Ovary (tissue), 3 donors: ENCODE measurements around the gene LMBR1.

ENCODE experiments used
- EP300 ChIP-seq: sonication (generic); formaldehyde crosslinking; IDR thresholded peaks from one replicate; pipeline ENCODE4 v1.6.1; 2017; ENCODE audit warnings: antibody characterized with exemption
- TF ChIP-seq, protein P1 (sequence below), 3 donors: fragments of 450-650 bp in 2 of 3; fragments of 200-600 bp in 1 of 3; IDR thresholded peaks; one replicate each; pipeline versions ENCODE4 v1.5.1 to v1.8.0; 2016 to 2022; ENCODE audit warnings: antibody characterized with exemption in 3 of 3, mild to moderate bottlenecking in 1 of 3
- donor health status: DM: no; HTN: no; CAD: no.

DNA sequence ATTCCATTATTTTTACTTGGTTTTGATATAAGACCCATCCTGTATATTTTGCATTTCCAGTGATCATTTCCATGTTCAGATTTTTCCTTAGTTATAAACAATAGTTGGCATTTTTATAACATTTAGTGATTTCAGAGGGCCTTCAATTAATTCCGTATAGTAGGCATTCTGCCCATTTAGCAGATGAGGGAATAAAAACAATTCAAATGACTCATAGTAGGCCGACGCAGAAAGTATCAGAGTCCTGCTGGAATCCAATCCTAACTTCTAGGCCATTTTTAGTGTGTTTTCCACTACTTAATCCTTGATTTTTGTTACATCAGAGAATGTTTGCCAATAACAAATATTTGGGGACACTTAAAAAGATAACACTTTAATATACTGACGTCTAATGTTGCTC is 237.0 kb downstream of the LMBR1 start:
- TF ChIP-seq, protein P1, sequence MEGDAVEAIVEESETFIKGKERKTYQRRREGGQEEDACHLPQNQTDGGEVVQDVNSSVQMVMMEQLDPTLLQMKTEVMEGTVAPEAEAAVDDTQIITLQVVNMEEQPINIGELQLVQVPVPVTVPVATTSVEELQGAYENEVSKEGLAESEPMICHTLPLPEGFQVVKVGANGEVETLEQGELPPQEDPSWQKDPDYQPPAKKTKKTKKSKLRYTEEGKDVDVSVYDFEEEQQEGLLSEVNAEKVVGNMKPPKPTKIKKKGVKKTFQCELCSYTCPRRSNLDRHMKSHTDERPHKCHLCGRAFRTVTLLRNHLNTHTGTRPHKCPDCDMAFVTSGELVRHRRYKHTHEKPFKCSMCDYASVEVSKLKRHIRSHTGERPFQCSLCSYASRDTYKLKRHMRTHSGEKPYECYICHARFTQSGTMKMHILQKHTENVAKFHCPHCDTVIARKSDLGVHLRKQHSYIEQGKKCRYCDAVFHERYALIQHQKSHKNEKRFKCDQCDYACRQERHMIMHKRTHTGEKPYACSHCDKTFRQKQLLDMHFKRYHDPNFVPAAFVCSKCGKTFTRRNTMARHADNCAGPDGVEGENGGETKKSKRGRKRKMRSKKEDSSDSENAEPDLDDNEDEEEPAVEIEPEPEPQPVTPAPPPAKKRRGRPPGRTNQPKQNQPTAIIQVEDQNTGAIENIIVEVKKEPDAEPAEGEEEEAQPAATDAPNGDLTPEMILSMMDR (IDR thresholded peaks at IDR 0.05), result no peak
- no peak for TF ChIP-seq EP300
